ENCODE results near the gene MALSU1. TPM values are rescaled to one million over a fixed set of nuclear protein-coding genes. Genes with fewer than 3 reads are reported as not detected.
"Not testable (repeated sequence)": the region's sequence is repeated elsewhere in the genome, so short reads cannot be mapped to it uniquely, and the experiment has no call there.

MALSU1 gene
- total RNA-seq, 4 donors from 2014 or later, result 83.8 to 112 (median 109) TPM

DNA sequence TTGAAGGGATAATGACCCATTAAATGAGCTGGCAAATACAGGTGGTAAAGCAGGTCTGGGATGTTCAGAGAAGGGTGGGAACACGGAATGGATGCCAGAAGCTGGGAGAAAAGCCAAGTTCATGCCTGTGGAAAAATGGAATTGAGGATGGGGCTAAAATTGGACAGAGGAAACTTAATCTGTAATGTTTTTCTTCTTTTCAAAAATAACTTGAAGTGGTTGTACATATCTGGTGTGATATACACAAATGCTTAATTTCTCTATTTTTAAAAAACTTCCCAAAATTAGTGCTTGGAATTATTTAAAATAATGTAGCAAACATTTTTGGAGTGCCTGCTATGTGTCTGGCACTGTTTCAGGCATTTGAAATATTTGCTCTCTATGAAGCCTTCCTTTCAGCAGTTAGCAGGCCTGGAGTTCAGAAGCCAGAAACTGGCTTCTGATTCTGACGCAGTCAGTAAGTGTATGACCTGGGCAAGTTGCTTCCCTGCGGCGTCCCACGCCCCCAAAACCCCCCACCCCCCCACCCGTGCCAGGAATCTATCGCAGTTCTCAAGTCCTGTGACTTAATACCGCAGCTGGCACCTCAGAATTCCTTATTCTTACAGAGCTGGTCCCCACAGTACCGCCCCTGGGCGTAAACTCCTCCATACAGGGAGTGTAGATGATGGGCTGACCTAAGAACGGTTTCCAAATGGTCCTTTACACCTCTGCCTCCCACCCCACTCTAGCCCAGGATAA is 828 bp upstream of the MALSU1 start:
- intact Hi-C loops (cut with DNase I; ENCODE audit: low total_unique reads) (loop anchor here (2.0 kb wide), 1 partner anchor 118 kb away; no protein-coding TSS in a partner anchor), in situ Hi-C loops (cut with MboI; ENCODE audit: low sequenced_read_pairs in 4 of 4) (no loop called here)
- H3K27me3 ChIP-seq, result no peaks in the 10 kb centered on the region
- H3K4me1 ChIP-seq, result peaks cover 24 to 30% of the 10 kb centered on the region in 2 donors
- H3K36me3 ChIP-seq, result peaks cover 0 to 4% of the 10 kb centered on the region in 2 donors
- DNase-seq (no peak), ATAC-seq (peak in 1 of 2 donors; percentile 1)
- TF ChIP-seq, protein P1, sequence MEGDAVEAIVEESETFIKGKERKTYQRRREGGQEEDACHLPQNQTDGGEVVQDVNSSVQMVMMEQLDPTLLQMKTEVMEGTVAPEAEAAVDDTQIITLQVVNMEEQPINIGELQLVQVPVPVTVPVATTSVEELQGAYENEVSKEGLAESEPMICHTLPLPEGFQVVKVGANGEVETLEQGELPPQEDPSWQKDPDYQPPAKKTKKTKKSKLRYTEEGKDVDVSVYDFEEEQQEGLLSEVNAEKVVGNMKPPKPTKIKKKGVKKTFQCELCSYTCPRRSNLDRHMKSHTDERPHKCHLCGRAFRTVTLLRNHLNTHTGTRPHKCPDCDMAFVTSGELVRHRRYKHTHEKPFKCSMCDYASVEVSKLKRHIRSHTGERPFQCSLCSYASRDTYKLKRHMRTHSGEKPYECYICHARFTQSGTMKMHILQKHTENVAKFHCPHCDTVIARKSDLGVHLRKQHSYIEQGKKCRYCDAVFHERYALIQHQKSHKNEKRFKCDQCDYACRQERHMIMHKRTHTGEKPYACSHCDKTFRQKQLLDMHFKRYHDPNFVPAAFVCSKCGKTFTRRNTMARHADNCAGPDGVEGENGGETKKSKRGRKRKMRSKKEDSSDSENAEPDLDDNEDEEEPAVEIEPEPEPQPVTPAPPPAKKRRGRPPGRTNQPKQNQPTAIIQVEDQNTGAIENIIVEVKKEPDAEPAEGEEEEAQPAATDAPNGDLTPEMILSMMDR (IDR thresholded peaks at IDR 0.05 in 4 of 5, conservative IDR thresholded peaks at IDR 0.05 in 1 of 5), result no peak
- TF ChIP-seq POLR2A (IDR thresholded peaks at IDR 0.05), result no peak
- H3K27ac ChIP-seq, result peak overlapping the region; percentile 86 to 93 (median 88)
- H3K9me3 ChIP-seq, result no peaks in the 10 kb centered on the region
- peak overlapping the region; percentile 78 to 99 (median 91) for H3K4me3 ChIP-seq

DNA sequence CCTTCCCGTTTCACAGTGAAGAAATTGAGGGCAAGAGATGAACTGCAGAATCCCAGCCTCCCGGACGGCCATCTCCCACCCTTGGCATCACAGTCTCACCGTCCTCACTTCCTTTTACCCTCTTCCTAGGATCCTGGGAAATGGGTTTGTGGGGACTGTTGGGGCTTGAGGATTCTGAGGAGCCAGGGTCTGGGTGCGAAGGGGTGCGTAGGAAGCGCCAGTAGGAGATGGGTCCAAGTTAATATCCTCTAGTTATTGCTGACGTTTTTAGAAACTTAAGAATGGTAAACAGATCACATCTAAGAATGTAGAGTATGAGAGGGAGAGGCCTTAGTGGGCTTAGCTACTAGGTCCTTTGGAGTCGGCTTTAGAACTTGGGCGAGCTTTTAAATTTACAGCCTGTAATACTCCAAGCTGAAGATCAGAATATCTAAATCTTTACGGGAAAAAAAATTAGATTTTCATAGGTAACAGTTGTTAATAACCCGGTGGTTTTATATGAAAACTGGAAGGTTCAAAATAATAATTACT is 696 bp downstream of the MALSU1 start:
- no peaks in the 10 kb centered on the region for H3K9me3 ChIP-seq
- peak overlapping the region; percentile 86 to 93 (median 88) for H3K27ac ChIP-seq
- DNase-seq (no peak), ATAC-seq (no peak)
- in situ Hi-C loops (cut with MboI; ENCODE audit: low sequenced_read_pairs in 4 of 4) (no loop called here), intact Hi-C loops (cut with DNase I; ENCODE audit: low total_unique reads) (loop anchor here (1.0 to 5.0 kb wide), 3 partner anchors 27 to 193 kb away; partner anchors contain the start of gene KLHL7)
- peak overlapping the region; percentile 78 to 99 (median 91) for H3K4me3 ChIP-seq
- H3K4me1 ChIP-seq, result peaks cover 32 to 39% of the 10 kb centered on the region in 2 donors
- no peaks in the 10 kb centered on the region for H3K27me3 ChIP-seq
- no peak for TF ChIP-seq POLR2A (IDR thresholded peaks at IDR 0.05)
- TF ChIP-seq, protein P1 (IDR thresholded peaks at IDR 0.05 in 4 of 5, conservative IDR thresholded peaks at IDR 0.05 in 1 of 5), result no peak
- H3K36me3 ChIP-seq, result peaks cover 0 to 4% of the 10 kb centered on the region in 2 donors

- no peak for DNase-seq
- H3K36me3 ChIP-seq, result peaks cover 0 to 32% of the 10 kb centered on the region in 2 donors
- TF ChIP-seq POLR2A (IDR thresholded peaks at IDR 0.05), result no peak
- TF ChIP-seq, protein P1 (IDR thresholded peaks at IDR 0.05 in 4 of 5, conservative IDR thresholded peaks at IDR 0.05 in 1 of 5), result no peak
- no peak overlapping the region for H3K27ac ChIP-seq
- in situ Hi-C loops (cut with MboI; ENCODE audit: low sequenced_read_pairs in 4 of 4), result no loop called here
- intact Hi-C loops (cut with DNase I; ENCODE audit: low total_unique reads), result no loop called here
- H3K9me3 ChIP-seq, result no peaks in the 10 kb centered on the region
- H3K4me3 ChIP-seq, result no peak overlapping the region
- H3K27me3 ChIP-seq, result no peaks in the 10 kb centered on the region
- peaks cover 10 to 12% of the 10 kb centered on the region in 2 donors for H3K4me1 ChIP-seq
- no peak for ATAC-seq
These were observed 7.9 kb downstream of the MALSU1 start for GRCh38 chr7:23306936-23307521.

DNA sequence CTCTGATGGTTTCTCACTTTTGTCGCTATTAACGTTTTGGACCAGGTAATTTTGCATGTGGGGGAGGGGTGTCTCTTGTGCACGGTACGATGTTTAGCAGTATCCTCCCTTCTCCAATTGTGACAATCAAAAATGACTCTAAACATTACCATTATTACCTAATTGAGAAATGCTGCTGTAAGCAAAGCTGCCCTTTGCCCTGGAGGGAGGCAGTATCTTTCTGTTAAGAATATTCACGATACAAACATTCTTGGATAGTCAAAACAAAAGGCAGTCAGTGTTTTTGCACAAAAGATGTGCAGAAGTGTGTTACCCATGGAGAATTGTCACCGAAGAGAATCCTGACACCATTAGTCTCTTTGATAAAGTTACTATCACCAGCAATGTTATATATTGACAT is 9.6 kb downstream of the MALSU1 start:
- peaks cover 0 to 30% of the 10 kb centered on the region in 2 donors for H3K36me3 ChIP-seq
- no peaks in the 10 kb centered on the region for H3K27me3 ChIP-seq
- TF ChIP-seq POLR2A (IDR thresholded peaks at IDR 0.05), result no peak
- TF ChIP-seq, protein P1 (IDR thresholded peaks at IDR 0.05 in 4 of 5, conservative IDR thresholded peaks at IDR 0.05 in 1 of 5), result no peak
- H3K4me1 ChIP-seq, result peaks cover 8 to 9% of the 10 kb centered on the region in 2 donors
- no peaks in the 10 kb centered on the region for H3K9me3 ChIP-seq
- ATAC-seq (no peak), DNase-seq (no peak)
- no peak overlapping the region for H3K4me3 ChIP-seq
- intact Hi-C loops (cut with DNase I; ENCODE audit: low total_unique reads), result no loop called here
- in situ Hi-C loops (cut with MboI; ENCODE audit: low sequenced_read_pairs in 4 of 4), result no loop called here
- H3K27ac ChIP-seq, result no peak overlapping the region

GRCh38 chr7:23312141-23312540 is 13.0 kb downstream of the MALSU1 start:
- Histone ChIP-seq H3K36me3 (peaks cover 0 to 30% of the 10 kb centered on the region in 2 donors), H3K4me1 (peaks cover 11 to 14% of the 10 kb centered on the region in 2 donors)
- H3K4me3 ChIP-seq; intact Hi-C loops (cut with DNase I; ENCODE audit: low total_unique reads); H3K27ac ChIP-seq; H3K27me3 ChIP-seq; in situ Hi-C loops (cut with MboI; ENCODE audit: low sequenced_read_pairs in 4 of 4); H3K9me3 ChIP-seq; ATAC-seq; DNase-seq: not testable (repeated sequence)
